PC-3 (cell line): ENCODE measurements around the gene ZNF384. TPM values are rescaled to one million over a fixed set of nuclear protein-coding genes. Genes with fewer than 3 reads are reported as not detected.

Source experiments
- ATAC-seq: fragments of 200-7000 bp; cut with Tn5 transposase; 2 replicates; pipeline ENCODE4 v1.9.1; 2020; ENCODE audit warnings: mild to moderate bottlenecking, moderate library complexity
- BruUV-seq: library from RNA; stranded (reverse); fragments of 400-500 nt; replicated peaks from 2 replicates; lab custom pipeline; 2021; lab: Mats Ljungman, UMichigan
- CTCF ChIA-PET: fragments of 300-600 bp; sonication (Branson Sonifier 250); formaldehyde crosslinking; loops from one replicate; lab custom pipeline; 2022; ENCODE audit warnings: antibody characterized with exemption; lab: Charles Lee
- POLR2A ChIA-PET: fragments of 300-600 bp; sonication (Branson Sonifier 250); formaldehyde crosslinking; loops from one replicate; lab custom pipeline; 2022; ENCODE audit warnings: antibody characterized with exemption; ENCODE audit not compliant: unreplicated experiment; lab: Charles Lee
- DNase-seq: peaks from one replicate; pipeline ENCODE4 v3.0.0-alpha.2; 2015
- H2AFZ ChIP-seq: fragments of 300-600 bp; sonication (generic); 2 replicates; pipeline ENCODE4 v1.6.0; 2016; ENCODE audit warnings: antibody characterized with exemption, low read length
- H3F3A ChIP-seq: fragments of 300-600 bp; sonication (generic); one replicate; pipeline ENCODE4 v1.6.0; 2017; ENCODE audit warnings: antibody characterized with exemption, low read length, control low read depth, mild to moderate bottlenecking; ENCODE audit not compliant: unreplicated experiment
- H3K27ac ChIP-seq: fragments of 300-600 bp; sonication (generic); 2 replicates; pipeline ENCODE4 v1.5.1; 2016; ENCODE audit warnings: mild to moderate bottlenecking, low read length
- H3K27me3 ChIP-seq: fragments of 300-600 bp; sonication (generic); 2 replicates; pipeline ENCODE4 v1.6.1; 2016; ENCODE audit warnings: low read length, mixed read lengths
- H3K36me3 ChIP-seq: fragments of 300-600 bp; sonication (generic); 2 replicates; pipeline ENCODE4 v1.6.1; 2016; ENCODE audit warnings: low read depth, mixed run types, low read length, mixed read lengths
- H3K4me1 ChIP-seq: fragments of 300-600 bp; sonication (generic); 2 replicates; pipeline ENCODE4 v1.5.1; 2016; ENCODE audit warnings: low read length; ENCODE audit not compliant: insufficient read depth
- H3K4me2 ChIP-seq: fragments of 300-600 bp; sonication (generic); 2 replicates; pipeline ENCODE4 v1.6.0; 2016; ENCODE audit warnings: low read length
- H3K4me3 ChIP-seq: fragments of 300-600 bp; sonication (generic); 2 replicates; pipeline ENCODE4 v1.5.1; 2016; ENCODE audit warnings: mild to moderate bottlenecking, low read length, mixed read lengths
- H3K79me2 ChIP-seq: fragments of 300-600 bp; sonication (generic); 2 replicates; pipeline ENCODE4 v1.6.1; 2017; ENCODE audit warnings: low read length, mixed read lengths
- H3K9ac ChIP-seq: fragments of 300-600 bp; sonication (generic); 2 replicates; pipeline ENCODE4 v1.6.0; 2016; ENCODE audit warnings: mild to moderate bottlenecking, low read length
- H3K9me2 ChIP-seq: fragments of 300-600 bp; sonication (generic); replicated peaks from 2 replicates; pipeline ENCODE4 v1.6.1; 2016; ENCODE audit warnings: mixed run types, low read length, mixed read lengths
- H3K9me3 ChIP-seq: fragments of 300-600 bp; sonication (generic); 2 replicates; pipeline ENCODE4 v1.6.1; 2016; ENCODE audit warnings: low read length, mixed read lengths
- H4K20me1 ChIP-seq: fragments of 300-600 bp; sonication (generic); 2 replicates; pipeline ENCODE4 v1.6.1; 2016; ENCODE audit warnings: low read length, mixed read lengths
- CTCF ChIP-seq: fragments of 300-600 bp; sonication (generic); conservative IDR thresholded peaks from 2 replicates; pipeline ENCODE4 v1.5.1; 2017; ENCODE audit warnings: antibody characterized with exemption, low read depth, mild to moderate bottlenecking, low read length
- EZH2 ChIP-seq: fragments of 300-600 bp; sonication (generic); IDR thresholded peaks from one replicate; pipeline ENCODE4 v1.6.1; 2017; ENCODE audit warnings: antibody characterized with exemption, mild to moderate bottlenecking, low read length; ENCODE audit not compliant: unreplicated experiment
- EZH2phosphoT487 ChIP-seq: fragments of 300-600 bp; sonication (generic); IDR thresholded peaks from 2 replicates; pipeline ENCODE4 v1.6.1; 2018; ENCODE audit warnings: mild to moderate bottlenecking, antibody characterized with exemption, low read length, borderline replicate concordance
- intact Hi-C: fragments of 100-400 bp; cut with micrococcal nuclease; formaldehyde crosslinking; loops from 2 replicates; pipeline ENCODE4 v1.9.0; 2023
- total RNA-seq: library from RNA; depleted of rRNA; stranded (reverse); fragments of >200 nt; gene quantifications from 2 replicates; pipeline ENCODE4 v1.2.3, GENCODE V29; 2014

The ZNF384 gene
- total RNA-seq, 1 experiment from 2014 or later, result 22.3 TPM

- H4K20me1 ChIP-seq, result no peaks in the 10 kb centered on the region
- peaks cover 10% of the 10 kb centered on the region; the same call in 1 of the 2 replicates for H3K27me3 ChIP-seq
- H3K9ac ChIP-seq, result no peak overlapping the region
- ATAC-seq (no peak), DNase-seq (no peak)
- H3K9me2 ChIP-seq, result no peaks in the 10 kb centered on the region
- no peaks in the 10 kb centered on the region for H3F3A ChIP-seq
- H3K4me2 ChIP-seq, result no peak overlapping the region
- H3K79me2 ChIP-seq, result peaks cover 9% of the 10 kb centered on the region
- H3K4me1 ChIP-seq, result no peaks in the 10 kb centered on the region
- no peak for TF ChIP-seq CTCF
- no peak for TF ChIP-seq EZH2phosphoT487
- no peak for TF ChIP-seq EZH2
- H3K9me3 ChIP-seq, result no peaks in the 10 kb centered on the region
- no TSS peak for BruUV-seq
- POLR2A ChIA-PET, result no interaction called here
- H3K4me3 ChIP-seq, result no peak overlapping the region
- CTCF ChIA-PET, result no interaction called here
- H3K27ac ChIP-seq, result no peak overlapping the region
- no peak overlapping the region for H2AFZ ChIP-seq
- no peaks in the 10 kb centered on the region for H3K36me3 ChIP-seq
- intact Hi-C loops, result loop anchor here (5.0 kb wide), 1 partner anchor 77 kb away; no protein-coding TSS in a partner anchor
These were observed 5.5 kb upstream of the ZNF384 start for GRCh38 chr12:6694701-6695100.

- Histone ChIP-seq H3K36me3 (no peaks in the 10 kb centered on the region), H3K9me2 (no peaks in the 10 kb centered on the region), H3F3A (no peaks in the 10 kb centered on the region), H3K9me3 (no peaks in the 10 kb centered on the region), H2AFZ (no peak overlapping the region), H3K79me2 (peaks cover 14% of the 10 kb centered on the region), H4K20me1 (no peaks in the 10 kb centered on the region), H3K4me2 (no peak overlapping the region), H3K9ac (no peak overlapping the region), H3K27me3 (0 out of 2 replicates have a peak, but pooled peaks cover 3% of the 10 kb centered on the region), H3K4me3 (no peak overlapping the region), H3K4me1 (no peaks in the 10 kb centered on the region), H3K27ac (no peak overlapping the region)
- ChIA-PET CTCF (no interaction called here), POLR2A (no interaction called here)
- no TSS peak for BruUV-seq
- DNase-seq, result no peak
- TF ChIP-seq EZH2 (no peak), CTCF (no peak), EZH2phosphoT487 (no peak)
- intact Hi-C loops, result no loop called here
- ATAC-seq, result no peak
These were observed 4.7 kb upstream of the ZNF384 start for GRCh38 chr12:6693832-6694355.

GRCh38 chr12:6692888-6693287 is 3.7 kb upstream of the ZNF384 start:
- no peak overlapping the region for H3K9ac ChIP-seq
- intact Hi-C loops, result no loop called here
- no peak overlapping the region for H3K4me3 ChIP-seq
- 0 out of 2 replicates have a peak, but pooled peaks cover under 1% of the 10 kb centered on the region for H3K4me1 ChIP-seq
- TF ChIP-seq EZH2 (no peak), CTCF (no peak), EZH2phosphoT487 (no peak)
- no peak overlapping the region for H3K4me2 ChIP-seq
- no peaks in the 10 kb centered on the region for H3K9me3 ChIP-seq
- no peaks in the 10 kb centered on the region for H4K20me1 ChIP-seq
- no peak for ATAC-seq
- ChIA-PET POLR2A (no interaction called here), CTCF (no interaction called here)
- no peak overlapping the region for H2AFZ ChIP-seq
- peaks cover 24% of the 10 kb centered on the region for H3K79me2 ChIP-seq
- H3K27ac ChIP-seq, result no peak overlapping the region
- no peaks in the 10 kb centered on the region for H3F3A ChIP-seq
- BruUV-seq, result no TSS peak
- H3K36me3 ChIP-seq, result no peaks in the 10 kb centered on the region
- H3K27me3 ChIP-seq, result no peaks in the 10 kb centered on the region
- no peak for DNase-seq
- H3K9me2 ChIP-seq, result no peaks in the 10 kb centered on the region
